Upper lobe of right lung (tissue), 1 donor: ENCODE data around the gene XCR1. TPM values are rescaled to one million over a fixed set of nuclear protein-coding genes. Genes with fewer than 3 reads are reported as not detected.

Source experiments
- ATAC-seq: fragments of 200-7000 bp; cut with Tn5 transposase; one replicate; pipeline ENCODE4 v1.9.1; 2020; ENCODE audit warnings: mild to moderate bottlenecking, moderate library complexity
- DNase-seq: peaks from one replicate; pipeline ENCODE4 v3.0.0-alpha.2; 2020
- H3K27ac ChIP-seq: fragments of 200-600 bp; one replicate; pipeline ENCODE4 v1.8.0; 2022
- H3K27me3 ChIP-seq: fragments of 200-600 bp; one replicate; pipeline ENCODE4 v1.8.0; 2022; ENCODE audit warnings: mild to moderate bottlenecking
- H3K36me3 ChIP-seq: fragments of 200-600 bp; one replicate; pipeline ENCODE4 v1.8.0; 2022
- H3K4me1 ChIP-seq: fragments of 200-600 bp; one replicate; pipeline ENCODE4 v1.8.0; 2022
- H3K4me3 ChIP-seq: fragments of 200-600 bp; one replicate; pipeline ENCODE4 v1.8.0; 2022; ENCODE audit warnings: mild to moderate bottlenecking
- H3K9me3 ChIP-seq: fragments of 200-600 bp; one replicate; pipeline ENCODE4 v1.8.0; 2022
- intact Hi-C: fragments of 100-400 bp; cut with DNase I; formaldehyde crosslinking; loops from one replicate; pipeline ENCODE4 v1.11.0; 2022
- total RNA-seq: library from RNA; stranded (reverse); fragmentation: NEBNext Ultra II Directional; extraction: Animal tissue kit (Norgen Biotek cat#: 25700); gene quantifications from one replicate; pipeline ENCODE4 v1.2.1, GENCODE V29; 2021
- TF ChIP-seq, protein P1 (sequence below): fragments of 200-600 bp; IDR thresholded peaks from one replicate; pipeline ENCODE4 v1.8.0; 2022; ENCODE audit warnings: antibody characterized with exemption
- donor health status: DM: no; HTN: yes; CAD: no; lungs with severe emphysema.

The XCR1 gene
- total RNA-seq, 1 donor from 2014 or later, result 0.26 TPM

GRCh38 chr3:46020766-46021510, 6.3 kb downstream of the XCR1 start:
- TF ChIP-seq, protein P1, sequence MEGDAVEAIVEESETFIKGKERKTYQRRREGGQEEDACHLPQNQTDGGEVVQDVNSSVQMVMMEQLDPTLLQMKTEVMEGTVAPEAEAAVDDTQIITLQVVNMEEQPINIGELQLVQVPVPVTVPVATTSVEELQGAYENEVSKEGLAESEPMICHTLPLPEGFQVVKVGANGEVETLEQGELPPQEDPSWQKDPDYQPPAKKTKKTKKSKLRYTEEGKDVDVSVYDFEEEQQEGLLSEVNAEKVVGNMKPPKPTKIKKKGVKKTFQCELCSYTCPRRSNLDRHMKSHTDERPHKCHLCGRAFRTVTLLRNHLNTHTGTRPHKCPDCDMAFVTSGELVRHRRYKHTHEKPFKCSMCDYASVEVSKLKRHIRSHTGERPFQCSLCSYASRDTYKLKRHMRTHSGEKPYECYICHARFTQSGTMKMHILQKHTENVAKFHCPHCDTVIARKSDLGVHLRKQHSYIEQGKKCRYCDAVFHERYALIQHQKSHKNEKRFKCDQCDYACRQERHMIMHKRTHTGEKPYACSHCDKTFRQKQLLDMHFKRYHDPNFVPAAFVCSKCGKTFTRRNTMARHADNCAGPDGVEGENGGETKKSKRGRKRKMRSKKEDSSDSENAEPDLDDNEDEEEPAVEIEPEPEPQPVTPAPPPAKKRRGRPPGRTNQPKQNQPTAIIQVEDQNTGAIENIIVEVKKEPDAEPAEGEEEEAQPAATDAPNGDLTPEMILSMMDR, result no peak
- no peak overlapping the region for H3K27ac ChIP-seq
- H3K36me3 ChIP-seq, result no peaks in the 10 kb centered on the region
- no peak for ATAC-seq
- no peaks in the 10 kb centered on the region for H3K4me1 ChIP-seq
- H3K27me3 ChIP-seq, result no peaks in the 10 kb centered on the region
- no peak overlapping the region for H3K4me3 ChIP-seq
- intact Hi-C loops, result no loop called here
- DNase-seq, result no peak
- no peaks in the 10 kb centered on the region for H3K9me3 ChIP-seq

DNA sequence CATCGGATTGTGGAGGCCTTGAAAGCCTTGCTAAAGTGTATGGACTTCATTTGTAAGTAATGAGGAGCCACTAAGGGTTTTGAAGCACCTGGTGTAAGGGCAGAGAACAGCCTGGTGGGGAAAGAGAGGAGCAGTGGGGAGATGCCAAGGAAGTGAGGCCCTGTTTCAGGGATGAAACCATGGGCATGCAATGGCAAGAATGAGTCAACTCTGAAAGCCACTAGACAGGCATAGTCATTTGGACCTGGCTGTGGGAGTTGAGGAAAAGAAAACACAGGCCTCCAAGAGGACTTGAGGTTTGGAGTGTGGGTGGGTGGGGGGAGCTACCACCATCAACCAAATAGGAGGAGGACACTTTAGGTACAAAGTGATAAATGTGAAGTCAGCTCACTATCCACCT, 7.6 kb downstream of the XCR1 start:
- Histone ChIP-seq H3K27ac (no peak overlapping the region), H3K4me1 (no peaks in the 10 kb centered on the region), H3K4me3 (no peak overlapping the region), H3K27me3 (no peaks in the 10 kb centered on the region), H3K9me3 (no peaks in the 10 kb centered on the region), H3K36me3 (no peaks in the 10 kb centered on the region)
- intact Hi-C loops, result no loop called here
- DNase-seq (no peak), ATAC-seq (no peak)
- TF ChIP-seq, protein P1, result no peak

GRCh38 chr3:46017720-46018119, 9.6 kb downstream of the XCR1 start:
- Histone ChIP-seq H3K27ac (no peak overlapping the region), H3K4me3 (no peak overlapping the region), H3K9me3 (no peaks in the 10 kb centered on the region), H3K36me3 (no peaks in the 10 kb centered on the region), H3K4me1 (no peaks in the 10 kb centered on the region), H3K27me3 (no peaks in the 10 kb centered on the region)
- intact Hi-C loops, result no loop called here
- TF ChIP-seq, protein P1, result no peak
- no peak for DNase-seq
- peak; percentile 91 for ATAC-seq

GRCh38 chr3:46013316-46014094, 13.8 kb downstream of the XCR1 start:
- Histone ChIP-seq H3K27me3 (no peaks in the 10 kb centered on the region), H3K27ac (no peak overlapping the region), H3K9me3 (no peaks in the 10 kb centered on the region), H3K36me3 (no peaks in the 10 kb centered on the region), H3K4me3 (no peak overlapping the region), H3K4me1 (no peaks in the 10 kb centered on the region)
- DNase-seq, result no peak
- intact Hi-C loops, result no loop called here
- ATAC-seq, result no peak
- TF ChIP-seq, protein P1, result no peak

DNA sequence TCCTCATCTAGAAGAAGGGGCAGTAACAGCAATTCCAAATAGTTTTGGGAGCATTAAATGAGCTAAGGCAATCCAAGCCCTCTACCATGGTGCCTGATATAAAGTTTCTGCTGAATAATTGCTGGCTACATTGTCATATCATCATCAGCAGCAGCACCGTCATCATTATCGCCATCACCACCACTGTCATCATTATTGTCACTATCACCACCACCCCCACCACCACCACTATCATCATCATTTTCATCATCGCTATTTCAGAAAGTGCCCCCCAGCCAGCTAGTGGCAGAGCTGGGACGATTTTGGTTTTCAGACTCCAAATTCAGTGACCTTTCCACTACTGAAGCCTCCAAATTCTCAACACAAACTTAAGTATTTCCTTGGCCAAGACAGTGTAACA, 15.0 kb downstream of the XCR1 start:
- no peaks in the 10 kb centered on the region for H3K36me3 ChIP-seq
- ATAC-seq (no peak), DNase-seq (no peak)
- H3K4me3 ChIP-seq, result no peak overlapping the region
- H3K27me3 ChIP-seq, result no peaks in the 10 kb centered on the region
- TF ChIP-seq, protein P1, result no peak
- no peak overlapping the region for H3K27ac ChIP-seq
- no peaks in the 10 kb centered on the region for H3K9me3 ChIP-seq
- peaks cover 1% of the 10 kb centered on the region for H3K4me1 ChIP-seq
- intact Hi-C loops, result no loop called here
